BE2C (cell line): ENCODE data around the gene SBSN.

ENCODE experiments used
- DNase-seq: peaks from one replicate; pipeline ENCODE4 v3.0.0-alpha.2; 2020
- H3K27me3 ChIP-seq: fragments of 250-450 bp; sonication (Bioruptor Pico); 2 replicates; pipeline ENCODE4 v1.5.1; 2020; ENCODE audit warnings: mild to moderate bottlenecking
- H3K36me3 ChIP-seq: fragments of 250-450 bp; sonication (Bioruptor Pico); 2 replicates; pipeline ENCODE4 v1.5.1; 2020; ENCODE audit warnings: mild to moderate bottlenecking
- H3K4me1 ChIP-seq: fragments of 250-450 bp; sonication (Bioruptor Pico); 2 replicates; pipeline ENCODE4 v1.5.1; 2020
- H3K4me3 ChIP-seq: 2 replicates; pipeline ENCODE4 v1.5.1; 2011; ENCODE audit warnings: low read depth, low read length
- H3K9me3 ChIP-seq: fragments of 250-450 bp; sonication (Bioruptor Pico); 2 replicates; pipeline ENCODE4 v1.5.1; 2020
- CTCF ChIP-seq: IDR thresholded peaks from 2 replicates; pipeline ENCODE4 v1.5.1; 2012; ENCODE audit warnings: mild to moderate bottlenecking, low read depth, low read length

SBSN gene

DNA sequence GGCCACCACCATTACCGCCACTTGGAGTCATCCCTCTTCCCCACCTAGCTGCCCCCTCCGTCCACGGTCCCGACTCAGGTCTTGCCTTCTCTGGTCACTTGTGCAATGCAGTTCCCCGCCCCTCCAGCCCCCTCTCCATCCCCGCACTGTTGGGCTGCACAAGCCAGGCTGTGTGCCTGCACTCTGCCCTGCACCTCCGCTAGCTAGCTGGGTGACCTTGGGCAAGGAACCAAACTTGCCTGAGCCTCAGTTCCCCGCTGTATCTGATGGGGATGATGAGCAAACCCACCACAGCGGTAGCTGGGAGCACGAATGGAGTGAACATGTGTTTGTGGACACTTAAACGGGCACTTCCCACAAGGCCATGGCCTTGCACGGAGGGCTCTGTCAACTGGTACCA lies 11.7 kb upstream of the SBSN start:
- 0 out of 2 replicates have a peak, but pooled peaks cover 3% of the 10 kb centered on the region for H3K9me3 ChIP-seq
- TF ChIP-seq CTCF: no peak
- H3K27me3 ChIP-seq: peaks cover 6% of the 10 kb centered on the region
- DNase-seq: no peak
- no peak overlapping the region for H3K4me3 ChIP-seq
- no peaks in the 10 kb centered on the region; the same call in 1 of the 2 replicates for H3K36me3 ChIP-seq
- H3K4me1 ChIP-seq: no peaks in the 10 kb centered on the region

DNA sequence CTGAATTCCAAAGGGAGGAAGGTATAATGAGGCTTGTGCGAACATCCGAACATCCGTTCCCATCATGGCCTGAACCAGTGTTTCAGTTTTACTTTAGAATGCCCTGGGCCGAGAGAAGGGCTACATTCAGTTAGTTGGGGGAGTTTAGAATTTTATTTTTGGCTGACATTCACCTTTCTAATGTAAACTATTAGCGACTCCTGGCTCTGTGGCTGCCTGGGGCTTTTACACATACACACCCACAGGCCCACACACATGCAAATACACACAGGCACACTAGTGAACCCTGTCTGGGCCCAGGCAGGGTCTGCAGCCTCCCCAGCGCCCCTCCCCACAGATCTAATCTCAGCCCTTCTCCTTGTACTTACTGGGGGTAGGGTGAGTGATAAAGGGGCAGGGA lies 11.2 kb upstream of the SBSN start:
- TF ChIP-seq CTCF: no peak
- Histone ChIP-seq H3K36me3 (no peaks in the 10 kb centered on the region; the same call in 1 of the 2 replicates), H3K9me3 (0 out of 2 replicates have a peak, but pooled peaks cover 3% of the 10 kb centered on the region), H3K27me3 (peaks cover 9% of the 10 kb centered on the region), H3K4me1 (no peaks in the 10 kb centered on the region), H3K4me3 (no peak overlapping the region)
- no peak for DNase-seq

- H3K36me3 ChIP-seq: no peaks in the 10 kb centered on the region
- H3K4me3 ChIP-seq: no peak overlapping the region
- no peak for TF ChIP-seq CTCF
- no peak for DNase-seq
- 0 out of 2 replicates have a peak, but pooled peaks cover 3% of the 10 kb centered on the region for H3K9me3 ChIP-seq
- H3K27me3 ChIP-seq: peaks cover 48% of the 10 kb centered on the region
- no peaks in the 10 kb centered on the region for H3K4me1 ChIP-seq
Observed at GRCh38 chr19:35534803-35535480, 6.8 kb upstream of the SBSN start.

GRCh38 chr19:35533822-35534392 lies 5.8 kb upstream of the SBSN start:
- no peak for TF ChIP-seq CTCF
- H3K9me3 ChIP-seq: 0 out of 2 replicates have a peak, but pooled peaks cover 3% of the 10 kb centered on the region
- H3K4me3 ChIP-seq: no peak overlapping the region
- no peak for DNase-seq
- no peaks in the 10 kb centered on the region for H3K4me1 ChIP-seq
- H3K27me3 ChIP-seq: peaks cover 59% of the 10 kb centered on the region
- no peaks in the 10 kb centered on the region for H3K36me3 ChIP-seq

DNA sequence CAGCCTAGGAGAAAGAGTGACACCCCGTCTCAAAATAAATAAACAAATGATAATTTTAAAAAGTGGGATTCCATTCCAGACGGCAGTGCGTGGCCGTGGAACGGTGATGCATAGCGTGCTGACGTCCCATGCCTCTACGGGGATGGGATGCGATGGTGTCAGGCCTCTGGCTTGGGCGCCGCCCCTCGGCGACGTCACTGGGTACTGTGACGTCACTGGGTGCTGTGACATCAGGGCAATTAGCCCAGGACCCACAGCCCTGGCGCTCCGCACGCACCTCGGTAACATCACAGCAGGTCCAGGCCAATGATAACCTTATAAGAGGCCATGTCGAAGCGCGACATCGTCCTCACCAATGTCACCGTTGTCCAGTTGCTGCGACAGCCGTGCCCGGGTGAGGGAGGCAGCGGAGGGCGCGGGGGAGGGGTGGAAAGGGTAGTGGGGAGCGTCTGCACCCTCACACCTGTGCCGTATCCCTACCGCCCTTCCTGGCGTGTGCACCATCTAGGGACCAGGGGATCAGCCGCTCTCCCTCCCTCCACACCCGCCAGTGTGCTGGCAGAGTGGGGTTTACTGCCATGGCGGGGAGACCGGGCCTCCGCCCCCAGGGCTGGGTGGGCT lies 5.2 kb upstream of the SBSN start, which contains the start of gene GAPDHS:
Gene GAPDHS, plus strand, starts transcription at position 256 of the 621 bp plus-strand sequence. Its CDS starts 72 bp downstream, at position 328.
- peaks cover 64% of the 10 kb centered on the region for H3K27me3 ChIP-seq
- no peak for DNase-seq
- TF ChIP-seq CTCF: no peak
- no peaks in the 10 kb centered on the region for H3K36me3 ChIP-seq
- 0 out of 2 replicates have a peak, but pooled peaks cover 3% of the 10 kb centered on the region for H3K9me3 ChIP-seq
- H3K4me3 ChIP-seq: no peak within 1 kb of the TSS
- H3K4me1 ChIP-seq: no peaks in the 10 kb centered on the region
